ENCODE measurements around the gene LRP6.

DNA sequence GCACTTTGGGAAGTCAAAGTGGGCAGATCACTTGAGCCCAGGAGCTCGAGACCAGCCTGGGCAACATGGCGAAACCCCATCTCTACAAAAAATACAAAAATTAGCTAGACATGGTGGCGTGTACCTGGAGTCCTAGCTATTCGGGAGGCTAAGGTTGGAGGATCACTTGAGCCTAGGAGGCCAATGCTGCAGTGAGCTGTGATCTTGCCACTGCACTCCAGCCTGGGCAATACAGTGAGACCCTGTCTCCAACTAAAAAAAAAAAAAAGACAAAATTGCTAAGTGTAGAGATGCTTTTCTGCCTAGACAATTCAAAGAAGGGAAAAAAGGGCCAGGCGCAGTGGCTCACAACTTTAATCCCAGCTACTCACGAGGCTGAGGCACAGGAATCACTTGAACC, 3.4 kb upstream of the LRP6 start:
- no peak for TF ChIP-seq CTCF (conservative IDR thresholded peaks at IDR 0.05; ENCODE audit: low read length)
- no peak for TF ChIP-seq EZH2phosphoT487 (IDR thresholded peaks at IDR 0.05; ENCODE audit: borderline replicate concordance)

Data from Loucy (cell line).